Activated CD8-positive, alpha-beta memory T cell treated with anti-CD3 and anti-CD28 coated beads, Interleukin-2, amount 50 U/mL, for 24 hours (primary cell): ENCODE measurements around the gene TRIM3.

Source experiments
- DNase-seq: peaks from one replicate; pipeline ENCODE4 v3.0.0-alpha.2; 2020; ENCODE audit errors: extremely low read depth

The TRIM3 gene

DNA sequence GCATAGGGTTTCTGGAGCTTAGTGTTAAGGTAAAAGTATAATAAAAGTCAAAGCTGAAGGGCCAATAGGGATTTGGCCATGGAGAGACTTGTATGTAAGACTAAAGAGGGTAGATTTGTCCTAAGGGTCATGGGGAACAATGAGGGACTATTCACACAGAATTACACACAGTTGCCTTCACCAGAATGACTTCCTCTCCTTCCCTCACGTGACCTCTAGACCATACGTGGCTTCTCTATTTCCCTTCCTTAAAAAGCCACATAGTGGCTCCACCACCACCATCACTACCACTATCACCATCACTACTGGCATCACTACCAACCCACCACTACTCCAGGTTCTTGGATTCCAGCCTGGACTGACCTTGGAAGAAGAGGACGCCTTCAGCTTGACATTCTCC lies 35.7 kb downstream of the TRIM3 start:
- no peak for DNase-seq

DNA sequence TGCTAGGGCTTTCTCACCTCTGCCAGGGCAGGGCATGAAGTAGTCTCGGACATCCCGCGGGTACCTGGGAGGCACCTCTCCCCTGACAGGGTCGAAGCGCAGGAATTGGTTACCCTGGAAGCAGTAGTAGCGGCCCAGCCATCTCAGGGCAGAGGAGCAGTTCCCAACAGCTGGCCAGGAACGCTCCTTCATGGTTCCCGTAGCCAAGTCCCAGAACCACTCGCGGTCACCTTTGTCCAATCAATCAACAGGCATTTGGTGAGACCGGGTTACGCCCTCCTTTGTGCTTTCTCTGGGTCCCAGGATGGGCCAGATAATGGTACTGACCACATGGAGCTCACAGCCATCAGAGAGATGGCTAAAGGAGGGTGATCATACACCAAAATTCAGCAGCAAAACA lies 36.3 kb downstream of the TRIM3 start:
- no peak for DNase-seq

GRCh38 chr11:6433998-6434660 lies 39.6 kb downstream of the TRIM3 start:
- no peak for DNase-seq

- DNase-seq = no peak
These were observed 41.9 kb downstream of the TRIM3 start for GRCh38 chr11:6431861-6432260.

GRCh38 chr11:6427516-6427915 lies 46.2 kb downstream of the TRIM3 start:
- DNase-seq = no peak

DNA sequence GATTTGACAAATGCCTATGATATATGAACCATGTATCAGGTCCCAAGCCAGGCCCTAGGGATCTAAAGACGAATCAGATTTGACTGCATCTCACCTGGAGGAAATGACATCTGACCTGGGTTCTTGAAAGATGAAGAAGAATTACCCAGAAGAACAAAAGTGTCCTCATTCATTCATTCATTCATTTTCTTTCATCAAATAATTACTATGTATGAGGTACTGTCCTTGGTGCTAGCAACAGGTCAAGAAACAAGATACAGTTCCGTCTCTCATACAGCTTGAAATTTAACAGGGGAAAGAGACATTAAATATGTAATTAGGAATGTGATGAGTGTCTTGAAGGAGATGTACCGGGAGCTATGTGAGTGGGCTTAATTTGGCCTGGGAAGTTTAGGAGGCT lies 53.1 kb downstream of the TRIM3 start:
- DNase-seq = no peak

GRCh38 chr11:6419009-6419631 lies 54.6 kb downstream of the TRIM3 start, which contains the start of gene APBB1:
APBB1 (minus strand) TSS chr11:6419094; CDS start chr11:6411347, 7,747 bp downstream.
- no peak for DNase-seq

DNA sequence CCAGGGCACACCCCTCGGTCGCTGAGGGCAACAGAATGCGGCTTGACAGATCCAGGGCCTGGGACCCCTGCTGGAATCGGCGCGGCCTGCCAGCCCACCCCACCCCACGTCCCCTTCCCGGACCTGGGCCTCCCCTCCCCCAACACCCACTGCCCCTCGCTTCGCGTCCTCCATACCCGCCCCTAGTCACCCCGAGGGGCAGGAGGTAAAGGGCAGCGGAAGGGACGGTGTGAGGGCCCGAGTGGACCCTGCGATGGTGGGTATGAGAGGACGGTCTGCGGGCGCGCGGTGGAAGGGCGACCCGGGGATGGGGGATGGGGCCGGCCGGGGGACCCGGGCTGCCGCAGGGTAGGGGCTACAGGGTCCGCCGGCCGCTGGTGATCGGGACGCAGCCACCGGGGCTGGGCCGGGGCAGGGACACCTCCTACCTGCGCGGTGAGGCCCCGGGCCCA lies 55.2 kb downstream of the TRIM3 start:
- no peak for DNase-seq

- no peak for DNase-seq
These were observed 55.7 kb downstream of the TRIM3 start for GRCh38 chr11:6417907-6418556.

DNA sequence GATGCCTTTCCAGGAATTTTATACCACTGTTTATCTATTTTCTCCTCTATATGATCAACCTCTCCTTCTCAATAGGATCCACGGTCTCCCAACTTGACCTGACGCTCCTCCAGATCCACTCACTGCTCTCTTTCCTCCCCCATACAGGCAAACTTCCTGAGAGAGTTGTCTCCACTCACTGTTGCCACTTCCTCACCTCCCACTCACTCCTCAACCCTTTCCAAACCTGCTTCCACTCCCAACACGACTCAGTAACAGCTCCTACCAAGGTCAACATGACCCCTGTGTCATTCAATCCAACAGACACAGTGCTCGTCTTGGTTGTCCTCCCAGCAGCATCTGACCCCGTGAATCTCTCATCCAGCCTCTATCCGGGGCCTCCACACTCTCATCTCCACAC lies 57.9 kb downstream of the TRIM3 start:
- DNase-seq = no peak

DNA sequence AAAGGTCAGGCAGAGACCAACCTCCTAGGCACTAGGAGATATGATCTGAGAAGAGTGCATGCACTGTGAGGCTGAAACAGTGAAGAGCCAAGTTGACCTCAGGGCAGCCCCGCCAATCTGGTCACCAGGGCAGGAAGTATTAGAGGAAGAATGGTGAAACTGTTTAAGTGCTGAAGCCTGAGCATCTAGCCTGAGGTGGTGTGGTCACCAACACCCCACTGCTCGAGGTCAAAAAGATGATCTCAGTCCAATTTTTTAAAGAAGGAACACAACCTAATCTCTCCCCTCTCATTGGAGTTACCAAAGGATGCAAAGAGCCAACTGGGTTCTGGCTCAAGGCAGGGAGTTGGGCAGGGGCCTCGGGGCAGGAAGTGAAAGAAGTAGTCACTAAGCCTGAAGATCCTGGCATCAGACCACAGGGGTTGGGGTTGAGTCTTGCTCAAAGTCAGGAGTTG lies 58.8 kb downstream of the TRIM3 start:
- no peak for DNase-seq

- no peak for DNase-seq
These were observed 59.9 kb downstream of the TRIM3 start for GRCh38 chr11:6413791-6414201.

- no peak for DNase-seq
These were observed 62.1 kb downstream of the TRIM3 start for GRCh38 chr11:6411594-6412031.

DNA sequence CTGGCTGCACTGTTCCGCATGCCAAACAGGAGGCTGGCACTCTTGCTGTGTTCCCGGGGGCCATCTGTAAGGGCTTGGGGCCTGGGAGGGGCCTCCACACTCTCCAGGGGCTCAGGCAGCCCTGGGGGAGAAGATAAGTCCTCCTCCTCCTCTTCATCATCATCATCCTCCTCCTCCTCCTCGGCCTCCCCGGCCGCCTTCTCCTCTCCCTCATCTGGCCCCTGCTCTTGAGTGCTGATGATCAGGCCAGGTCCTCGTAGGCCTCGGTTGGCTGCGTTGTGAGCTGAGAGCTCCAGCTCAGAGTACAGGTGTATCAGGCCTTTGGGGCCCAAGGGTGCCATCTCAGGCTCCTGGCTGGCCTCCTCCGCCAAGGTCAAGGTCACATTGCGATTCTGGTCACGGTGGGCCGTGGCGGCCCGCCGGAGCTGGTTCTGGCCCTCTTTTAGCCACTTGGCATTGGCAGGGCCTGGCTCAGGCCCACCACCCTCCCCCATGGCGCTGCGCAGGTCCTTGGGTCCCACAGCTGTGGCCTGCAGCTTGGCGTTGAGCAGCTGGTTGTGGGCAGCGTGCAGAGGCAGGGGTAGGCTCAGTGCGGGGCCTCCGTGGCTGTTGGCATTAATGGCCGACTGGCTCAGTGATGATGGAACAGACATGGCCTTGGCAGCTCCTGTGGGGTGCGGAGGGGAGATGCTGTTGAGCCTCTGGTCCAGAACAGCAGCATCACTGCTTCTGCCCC lies 62.9 kb downstream of the TRIM3 start:
- DNase-seq = no peak

DNA sequence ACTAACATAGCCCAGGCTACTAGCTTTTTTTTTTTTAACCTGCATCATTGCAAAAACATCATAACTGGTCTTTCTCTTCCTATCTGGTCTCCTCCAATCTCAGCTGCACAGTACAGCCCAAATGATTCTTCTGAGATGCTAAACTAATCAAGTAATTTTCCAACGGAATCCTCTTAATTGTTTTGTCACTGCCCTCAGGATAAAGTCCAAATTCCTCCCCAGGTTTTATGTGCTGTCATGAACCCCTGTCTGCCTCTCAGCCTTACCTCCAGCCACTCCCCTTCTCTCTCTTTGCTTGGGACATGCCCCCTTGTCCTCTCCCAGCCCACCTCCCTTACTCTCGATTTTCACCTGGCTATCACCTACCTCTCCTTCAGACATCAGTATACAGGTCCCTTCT lies 67.4 kb downstream of the TRIM3 start:
- no peak for DNase-seq

- DNase-seq = no peak
These were observed 67.9 kb downstream of the TRIM3 start for GRCh38 chr11:6405846-6406245.

DNA sequence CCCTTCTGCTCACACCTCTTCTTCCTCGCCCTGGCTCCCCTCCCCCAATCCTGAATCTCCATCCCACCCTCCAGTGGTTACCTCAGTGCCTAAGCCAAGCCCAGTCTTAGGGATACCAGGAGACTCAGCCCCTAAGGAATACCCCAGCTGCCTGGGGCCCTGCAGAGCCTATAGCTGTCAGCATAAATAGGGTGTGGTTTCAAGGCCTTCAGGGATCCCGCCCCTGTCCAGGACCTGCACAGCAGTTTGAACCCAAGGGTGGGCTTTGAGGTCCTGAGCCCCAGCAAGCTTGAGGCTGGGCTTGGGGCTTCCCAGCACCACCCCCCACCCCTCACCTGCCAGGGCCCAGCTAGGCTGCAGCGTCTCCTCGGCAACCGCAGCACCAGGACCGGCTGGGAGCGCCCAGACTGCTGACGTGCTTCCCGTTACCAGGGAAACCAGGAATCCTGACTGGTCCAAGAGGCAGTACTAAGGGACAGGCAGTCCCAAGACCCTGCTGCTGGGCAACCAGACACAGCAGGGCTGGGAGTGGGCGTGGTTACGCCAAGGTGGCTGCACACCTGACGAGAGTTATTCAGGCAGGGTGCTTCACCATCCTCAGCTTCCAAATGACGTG lies 68.6 kb downstream of the TRIM3 start:
- no peak for DNase-seq

DNA sequence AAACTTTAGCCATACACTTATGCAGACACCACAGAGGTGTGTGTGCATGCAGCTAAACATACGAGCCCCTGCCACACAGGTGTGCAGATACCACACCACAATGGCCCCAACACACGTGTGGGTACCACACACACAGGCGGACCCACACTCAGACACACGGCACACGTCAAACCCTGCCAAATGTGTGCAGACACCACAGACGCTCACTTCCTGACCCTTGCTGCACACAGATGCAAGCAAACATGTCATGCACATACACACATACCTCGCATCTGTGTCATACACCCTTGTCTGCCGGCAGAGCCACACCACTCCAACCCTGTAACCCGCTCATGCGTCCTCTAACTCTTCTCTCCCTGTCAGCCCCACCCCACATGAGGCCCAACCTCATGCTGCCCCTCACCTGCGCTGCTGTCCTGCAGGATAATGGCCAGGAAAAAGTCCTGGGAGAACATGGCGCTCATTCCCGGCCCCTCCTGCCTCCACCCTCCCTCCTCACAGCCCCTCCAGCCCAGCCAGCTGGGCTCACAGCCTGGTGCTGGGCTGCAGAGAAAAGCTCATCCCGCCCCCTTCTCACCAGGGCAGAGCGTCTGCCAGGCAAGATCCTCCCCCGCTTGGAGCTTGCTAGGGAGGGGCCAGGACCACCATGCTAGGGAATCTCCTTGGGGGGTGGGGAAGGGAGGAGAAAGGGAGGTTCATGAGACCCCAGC lies 69.2 kb downstream of the TRIM3 start:
- no peak for DNase-seq

DNA sequence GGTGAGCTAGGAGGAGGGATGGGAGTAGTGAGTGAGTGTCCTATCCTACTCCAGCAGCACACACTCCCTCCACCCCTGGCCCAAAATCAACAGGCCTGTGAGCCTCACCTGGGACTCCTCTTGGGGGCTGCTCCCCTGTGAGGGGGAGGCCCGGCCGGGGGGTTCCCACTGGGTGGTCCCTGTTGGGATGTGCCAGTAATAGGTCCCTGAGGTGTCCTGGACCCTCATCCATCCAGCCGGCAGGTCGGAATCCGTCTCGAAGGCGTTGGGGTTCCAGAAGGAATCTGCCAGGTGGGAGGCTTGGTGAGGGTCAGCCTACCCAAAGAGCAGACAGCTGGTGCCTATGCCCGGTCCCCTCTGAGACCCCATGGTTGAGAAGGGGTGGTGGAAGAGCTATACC lies 70.2 kb downstream of the TRIM3 start:
- no peak for DNase-seq

GRCh38 chr11:6402561-6402981 lies 71.2 kb downstream of the TRIM3 start:
- DNase-seq = no peak

DNA sequence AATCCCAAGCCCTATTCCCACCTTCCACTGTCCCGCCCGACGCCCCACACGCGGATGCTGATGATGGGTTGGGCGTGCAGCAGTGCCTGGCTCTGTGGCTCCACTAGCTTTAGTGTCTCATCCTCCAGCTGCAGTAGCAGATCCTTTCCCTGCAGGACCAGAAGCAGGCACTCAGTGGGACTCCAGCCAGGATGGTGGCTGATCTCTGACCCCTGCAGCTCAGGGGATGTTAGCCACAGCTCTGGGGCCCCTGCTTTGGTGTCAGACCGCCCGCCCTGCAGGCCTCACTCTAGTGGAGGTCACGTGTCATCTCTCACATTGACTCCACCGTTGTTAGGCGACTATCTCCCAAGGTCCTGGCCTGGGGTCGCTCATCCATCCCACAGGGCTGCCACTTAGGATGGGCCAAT lies 71.7 kb downstream of the TRIM3 start:
- DNase-seq = no peak
